ENCODE measurements around the gene CAPS2. TPM values are rescaled to one million over a fixed set of nuclear protein-coding genes. Genes with fewer than 3 reads are reported as not detected.
A peak's percentile ranks its signal among the peaks of the same experiment; 100 is the strongest.

CAPS2 gene
- total RNA-seq, 2 experiments from 2014 or later: not detected

- POLR2A ChIA-PET: no interaction called here
Measured at GRCh38 chr12:75334384-75335030, 4.4 kb upstream of the CAPS2 start, which contains the start of gene GLIPR1L1. TSS of gene GLIPR1L1 (plus strand) at chr12:75334670. CDS start at chr12:75334729, 59 bp downstream.

GRCh38 chr12:75327642-75328041 is 2.5 kb downstream of the CAPS2 start:
- intact Hi-C loops (cut with micrococcal nuclease; ENCODE audit: unreplicated experiment): no loop called here
- H3K9me3 ChIP-seq (ENCODE audit: low read length): no peaks in the 10 kb centered on the region
- no peak overlapping the region for H3K4me3 ChIP-seq (ENCODE audit: low read depth, low read length, poor library complexity, severe bottlenecking)
- no peak overlapping the region for H3K4me2 ChIP-seq (ENCODE audit: low read length)
- no peak overlapping the region for H2AFZ ChIP-seq (ENCODE audit: low read length)
- DNase-seq (ENCODE audit: low spot score): no peak
- H3K36me3 ChIP-seq (ENCODE audit: insufficient read depth, low read length): no peaks in the 10 kb centered on the region
- no peaks in the 10 kb centered on the region for H4K20me1 ChIP-seq (ENCODE audit: insufficient read depth, low read length)
- H3K9me2 ChIP-seq (ENCODE audit: insufficient read depth, low read length): no peaks in the 10 kb centered on the region
- ChIA-PET POLR2A (no interaction called here), CTCF (ENCODE audit: unreplicated experiment) (no interaction called here)
- no peaks in the 10 kb centered on the region for H3K79me2 ChIP-seq (ENCODE audit: insufficient read depth, low read depth, low read length)
- H3K27ac ChIP-seq (ENCODE audit: low read depth, low read length, poor library complexity, severe bottlenecking): no peak overlapping the region
- H3K4me1 ChIP-seq (ENCODE audit: insufficient read depth, low read length, poor library complexity, severe bottlenecking): peaks cover 4% of the 10 kb centered on the region
- TF ChIP-seq CTCF (conservative IDR thresholded peaks at IDR 0.05; ENCODE audit: low read length) (no peak), EZH2phosphoT487 (IDR thresholded peaks at IDR 0.05; ENCODE audit: borderline replicate concordance, low read depth, low read length) (no peak)
- no TSS peak for BruUV-seq (replicated peaks)

More at GRCh38 chr12:75334384-75335030, 4.4 kb upstream of the CAPS2 start, which contains the start of gene GLIPR1L1:
- BruUV-seq (replicated peaks): no TSS peak
- no peaks in the 10 kb centered on the region for H4K20me1 ChIP-seq (ENCODE audit: insufficient read depth, low read length)
- intact Hi-C loops (cut with micrococcal nuclease; ENCODE audit: unreplicated experiment): loop anchor here (1.0 to 5.0 kb wide), 2 partner anchors 154 to 173 kb away; no protein-coding TSS in a partner anchor
- H3K4me2 ChIP-seq (ENCODE audit: low read length): no peak within 1 kb of the TSS
- no peaks in the 10 kb centered on the region for H3K9me3 ChIP-seq (ENCODE audit: low read length)
- CTCF ChIA-PET (ENCODE audit: unreplicated experiment): no interaction called here
- H3K4me1 ChIP-seq (ENCODE audit: insufficient read depth, low read length, poor library complexity, severe bottlenecking): peaks cover 4% of the 10 kb centered on the region
- no peak within 1 kb of the TSS for H2AFZ ChIP-seq (ENCODE audit: low read length)
- DNase-seq (ENCODE audit: low spot score): peak; percentile 73
- no peak within 1 kb of the TSS for H3K4me3 ChIP-seq (ENCODE audit: low read depth, low read length, poor library complexity, severe bottlenecking)
- no peaks in the 10 kb centered on the region for H3K79me2 ChIP-seq (ENCODE audit: insufficient read depth, low read depth, low read length)
- no peaks in the 10 kb centered on the region for H3K36me3 ChIP-seq (ENCODE audit: insufficient read depth, low read length)
- no peak within 1 kb of the TSS for H3K27ac ChIP-seq (ENCODE audit: low read depth, low read length, poor library complexity, severe bottlenecking)
- no peaks in the 10 kb centered on the region for H3K9me2 ChIP-seq (ENCODE audit: insufficient read depth, low read length)
- peak; percentile 88 for TF ChIP-seq CTCF (conservative IDR thresholded peaks at IDR 0.05; ENCODE audit: low read length)
- no peak for TF ChIP-seq EZH2phosphoT487 (IDR thresholded peaks at IDR 0.05; ENCODE audit: borderline replicate concordance, low read depth, low read length)

- no peaks in the 10 kb centered on the region for H3K36me3 ChIP-seq (ENCODE audit: insufficient read depth, low read length)
- POLR2A ChIA-PET: no interaction called here
- no TSS peak for BruUV-seq (replicated peaks)
Measured at GRCh38 chr12:75323663-75324062, 6.5 kb downstream of the CAPS2 start.

More at GRCh38 chr12:75323663-75324062, 6.5 kb downstream of the CAPS2 start:
- no peaks in the 10 kb centered on the region for H3K9me3 ChIP-seq (ENCODE audit: low read length)
- H3K4me2 ChIP-seq (ENCODE audit: low read length): no peak overlapping the region
- H3K4me3 ChIP-seq (ENCODE audit: low read depth, low read length, poor library complexity, severe bottlenecking): no peak overlapping the region
- CTCF ChIA-PET (ENCODE audit: unreplicated experiment): no interaction called here
- H2AFZ ChIP-seq (ENCODE audit: low read length): no peak overlapping the region
- H3K79me2 ChIP-seq (ENCODE audit: insufficient read depth, low read depth, low read length): no peaks in the 10 kb centered on the region
- no peaks in the 10 kb centered on the region for H3K4me1 ChIP-seq (ENCODE audit: insufficient read depth, low read length, poor library complexity, severe bottlenecking)
- no peak overlapping the region for H3K27ac ChIP-seq (ENCODE audit: low read depth, low read length, poor library complexity, severe bottlenecking)
- H4K20me1 ChIP-seq (ENCODE audit: insufficient read depth, low read length): no peaks in the 10 kb centered on the region
- DNase-seq (ENCODE audit: low spot score): no peak
- intact Hi-C loops (cut with micrococcal nuclease; ENCODE audit: unreplicated experiment): no loop called here
- TF ChIP-seq EZH2phosphoT487 (IDR thresholded peaks at IDR 0.05; ENCODE audit: borderline replicate concordance, low read depth, low read length): no peak
- no peak for TF ChIP-seq CTCF (conservative IDR thresholded peaks at IDR 0.05; ENCODE audit: low read length)
- H3K9me2 ChIP-seq (ENCODE audit: insufficient read depth, low read length): no peaks in the 10 kb centered on the region

Data from OCI-LY7 (cell line).